GM21367 (cell line): Measurements from ENCODE around the gene AHDC1.
"Not testable (repeated sequence)": the region's sequence is repeated elsewhere in the genome, so short reads cannot be mapped to it uniquely, and the experiment has no call there.

ENCODE experiments used
- ATAC-seq: cut with Tn5 transposase; IDR thresholded peaks from one replicate; pipeline ENCODE4 v1.9.1; 2021; ENCODE audit not compliant: unreplicated experiment

Gene AHDC1

GRCh38 chr1:27634177-27634984, 30.4 kb upstream of the AHDC1 start:
- ATAC-seq: no peak

- no peak for ATAC-seq
These were observed 29.8 kb upstream of the AHDC1 start for GRCh38 chr1:27633640-27634176.

GRCh38 chr1:27633298-27633610, 29.3 kb upstream of the AHDC1 start:
- no peak for ATAC-seq

GRCh38 chr1:27632387-27633297, 28.7 kb upstream of the AHDC1 start:
- peak; percentile 36 for ATAC-seq

GRCh38 chr1:27630859-27631491, 27.0 kb upstream of the AHDC1 start:
- no peak for ATAC-seq

- no peak for ATAC-seq
These were observed 24.8 kb upstream of the AHDC1 start for GRCh38 chr1:27628712-27629111.

- ATAC-seq: not testable (repeated sequence)
These were observed 23.8 kb upstream of the AHDC1 start for GRCh38 chr1:27627733-27628132.

- no peak for ATAC-seq
These were observed 23.1 kb upstream of the AHDC1 start for GRCh38 chr1:27627061-27627460.

GRCh38 chr1:27626031-27626935, 22.3 kb upstream of the AHDC1 start:
- ATAC-seq: no peak

- ATAC-seq: no peak
These were observed 20.7 kb upstream of the AHDC1 start for GRCh38 chr1:27624467-27625178.

- no peak for ATAC-seq
These were observed 19.6 kb upstream of the AHDC1 start for GRCh38 chr1:27623327-27624212.

- ATAC-seq: no peak
These were observed 18.9 kb upstream of the AHDC1 start for GRCh38 chr1:27622828-27623227.

- no peak for ATAC-seq
These were observed 17.3 kb upstream of the AHDC1 start for GRCh38 chr1:27621051-27621920.

GRCh38 chr1:27619782-27620438, 16.0 kb upstream of the AHDC1 start:
- not testable (repeated sequence) for ATAC-seq

GRCh38 chr1:27618341-27619082, 14.6 kb upstream of the AHDC1 start:
- ATAC-seq: no peak

- no peak for ATAC-seq
These were observed 13.5 kb upstream of the AHDC1 start for GRCh38 chr1:27617420-27617819.

GRCh38 chr1:27616441-27616840, 12.5 kb upstream of the AHDC1 start:
- ATAC-seq: no peak
